ENCODE results near the gene SETD1A.

Gene SETD1A

DNA sequence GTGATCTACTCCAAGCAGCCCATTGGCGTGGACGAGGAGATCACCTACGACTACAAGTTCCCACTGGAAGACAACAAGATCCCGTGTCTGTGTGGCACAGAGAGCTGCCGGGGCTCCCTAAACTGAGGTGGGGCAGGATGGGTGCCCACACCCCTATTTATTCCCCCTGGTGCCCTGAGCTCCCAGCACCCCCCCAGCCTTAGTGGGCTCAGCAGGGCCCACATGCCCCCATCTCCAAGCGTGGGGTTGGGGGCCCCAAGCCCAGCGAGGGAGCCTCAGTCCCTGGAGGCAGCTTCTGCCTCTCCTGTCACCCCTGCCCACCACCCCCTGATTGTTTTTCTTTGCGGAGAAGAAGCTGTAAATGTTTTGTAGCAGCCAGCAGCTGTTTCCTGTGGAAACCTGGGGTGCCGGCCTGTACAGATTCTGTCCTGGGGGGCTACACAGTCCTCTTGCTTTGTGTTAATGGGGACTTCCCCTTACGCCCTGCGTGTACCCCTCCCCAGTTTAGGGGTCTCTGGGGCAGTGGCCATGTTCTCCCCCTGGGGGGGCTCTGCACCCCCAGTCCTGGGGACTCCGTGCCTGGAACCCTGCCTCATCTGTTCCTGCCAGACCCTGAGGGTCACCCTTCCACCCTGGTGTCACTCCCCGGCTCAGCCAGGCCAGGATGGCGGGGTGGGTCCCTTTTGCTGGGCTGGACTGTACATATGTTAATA lies 26.5 kb downstream of the SETD1A start:
- no peak for DNase-seq

DNA sequence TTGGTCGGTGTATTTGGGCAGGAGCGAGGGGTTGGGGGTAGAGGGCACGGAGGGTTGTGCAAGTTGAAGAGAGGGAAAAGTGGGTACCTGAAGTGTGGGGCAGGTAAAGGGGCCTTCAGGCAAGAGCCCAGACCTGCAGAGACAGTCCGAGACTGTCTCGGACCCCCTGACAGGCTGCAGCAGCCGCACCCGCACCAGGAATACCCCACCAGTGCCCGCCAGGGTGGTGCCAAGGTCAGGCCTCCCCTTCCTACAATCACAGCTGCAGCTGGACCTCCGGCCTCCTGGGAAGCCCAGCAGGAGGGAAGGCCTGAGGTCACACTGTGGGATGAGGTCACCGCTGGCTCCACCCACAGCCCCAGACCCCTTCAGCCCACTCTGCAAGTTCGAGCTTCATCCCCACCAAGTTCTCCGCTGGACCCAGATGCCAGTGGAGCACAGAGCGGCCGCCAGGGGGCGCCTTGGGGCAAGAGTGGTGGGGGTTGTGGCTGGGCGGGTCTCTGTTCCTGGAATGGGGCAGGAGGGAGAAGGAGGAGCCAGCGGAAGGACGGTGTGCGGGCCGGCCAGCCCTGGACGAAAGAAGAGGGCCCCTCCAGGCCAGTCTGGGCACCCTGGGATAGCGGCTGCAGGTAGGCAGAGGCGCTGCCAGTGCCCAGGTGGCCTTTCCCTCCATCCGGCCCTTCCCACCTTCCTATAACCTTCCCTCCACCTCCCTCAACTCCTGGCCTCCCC lies 27.3 kb downstream of the SETD1A start, which contains the start of gene HSD3B7:
HSD3B7 (plus strand) TSS at position 539 of the 732 bp plus-strand sequence. CDS start 452 bp downstream, outside the sequence.
- peak; percentile 91 for DNase-seq

DNA sequence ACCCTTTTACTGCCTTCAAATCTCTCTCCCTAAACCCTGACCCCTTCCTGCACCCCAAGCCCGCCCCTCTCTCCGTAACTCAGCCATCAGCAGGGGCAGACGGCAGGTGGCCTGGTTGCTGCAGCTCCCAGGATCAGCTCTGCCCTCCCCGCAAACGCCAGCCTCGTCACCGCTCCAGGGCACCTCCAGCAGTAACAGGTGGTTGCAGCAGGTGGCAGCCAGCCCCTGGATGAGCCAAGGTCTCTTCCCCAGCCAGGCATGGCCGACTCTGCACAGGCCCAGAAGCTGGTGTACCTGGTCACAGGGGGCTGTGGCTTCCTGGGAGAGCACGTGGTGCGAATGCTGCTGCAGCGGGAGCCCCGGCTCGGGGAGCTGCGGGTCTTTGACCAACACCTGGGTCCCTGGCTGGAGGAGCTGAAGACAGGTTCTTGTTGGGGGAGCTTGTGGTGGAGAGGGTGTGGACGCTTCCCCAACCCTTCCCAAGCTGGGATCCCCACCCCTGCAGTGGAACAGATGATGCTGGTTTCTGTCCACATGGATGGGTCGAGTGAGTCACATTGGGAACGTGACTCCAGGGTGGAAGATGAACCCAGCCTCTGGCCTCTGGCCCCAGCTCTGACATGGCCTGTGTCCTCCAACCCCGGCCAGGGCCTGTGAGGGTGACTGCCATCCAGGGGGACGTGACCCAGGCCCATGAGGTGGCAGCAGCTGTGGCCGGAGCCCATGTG lies 28.0 kb downstream of the SETD1A start:
- no peak for DNase-seq

DNA sequence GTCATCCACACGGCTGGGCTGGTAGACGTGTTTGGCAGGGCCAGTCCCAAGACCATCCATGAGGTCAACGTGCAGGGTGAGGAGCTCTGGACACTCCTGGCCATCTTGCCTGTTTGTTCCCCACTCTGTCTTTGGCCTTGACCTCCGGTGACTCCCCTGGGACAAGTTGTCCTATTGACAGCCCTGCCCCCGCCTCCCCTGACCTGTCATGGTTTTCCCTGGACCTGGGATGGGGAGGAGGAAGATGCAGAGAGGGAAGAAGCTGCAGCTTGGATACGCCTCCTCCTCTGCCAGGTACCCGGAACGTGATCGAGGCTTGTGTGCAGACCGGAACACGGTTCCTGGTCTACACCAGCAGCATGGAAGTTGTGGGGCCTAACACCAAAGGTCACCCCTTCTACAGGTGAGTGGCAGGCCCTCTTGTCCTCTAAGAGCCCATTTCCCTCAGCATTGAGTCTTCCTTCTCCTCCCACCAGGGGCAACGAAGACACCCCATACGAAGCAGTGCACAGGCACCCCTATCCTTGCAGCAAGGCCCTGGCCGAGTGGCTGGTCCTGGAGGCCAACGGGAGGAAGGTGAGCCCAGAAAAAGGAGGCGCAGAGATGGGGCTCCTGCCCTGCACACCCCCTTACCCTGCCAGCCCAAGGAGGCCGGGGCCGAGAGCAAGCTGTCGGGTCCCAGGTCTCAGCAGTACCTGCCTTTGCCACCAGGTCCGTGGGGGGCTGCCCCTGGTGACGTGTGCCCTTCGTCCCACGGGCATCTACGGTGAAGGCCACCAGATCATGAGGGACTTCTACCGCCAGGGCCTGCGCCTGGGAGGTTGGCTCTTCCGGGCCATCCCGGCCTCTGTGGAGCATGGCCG lies 28.8 kb downstream of the SETD1A start:
- DNase-seq = no peak

DNA sequence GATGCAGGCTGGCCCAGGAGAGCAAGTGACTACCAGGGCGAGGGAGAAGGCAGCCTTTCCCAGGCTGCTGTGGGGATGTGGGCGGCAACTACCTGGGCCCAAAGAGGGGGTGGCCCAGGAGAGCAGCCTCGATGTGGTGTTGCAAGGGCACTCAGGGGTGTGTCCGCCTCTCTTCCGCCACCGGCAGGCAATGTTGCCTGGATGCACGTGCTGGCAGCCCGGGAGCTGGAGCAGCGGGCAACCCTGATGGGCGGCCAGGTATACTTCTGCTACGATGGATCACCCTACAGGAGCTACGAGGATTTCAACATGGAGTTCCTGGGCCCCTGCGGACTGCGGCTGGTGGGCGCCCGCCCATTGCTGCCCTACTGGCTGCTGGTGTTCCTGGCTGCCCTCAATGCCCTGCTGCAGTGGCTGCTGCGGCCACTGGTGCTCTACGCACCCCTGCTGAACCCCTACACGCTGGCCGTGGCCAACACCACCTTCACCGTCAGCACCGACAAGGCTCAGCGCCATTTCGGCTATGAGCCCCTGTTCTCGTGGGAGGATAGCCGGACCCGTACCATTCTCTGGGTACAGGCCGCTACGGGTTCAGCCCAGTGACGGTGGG lies 30.1 kb downstream of the SETD1A start:
- no peak for DNase-seq

DNA sequence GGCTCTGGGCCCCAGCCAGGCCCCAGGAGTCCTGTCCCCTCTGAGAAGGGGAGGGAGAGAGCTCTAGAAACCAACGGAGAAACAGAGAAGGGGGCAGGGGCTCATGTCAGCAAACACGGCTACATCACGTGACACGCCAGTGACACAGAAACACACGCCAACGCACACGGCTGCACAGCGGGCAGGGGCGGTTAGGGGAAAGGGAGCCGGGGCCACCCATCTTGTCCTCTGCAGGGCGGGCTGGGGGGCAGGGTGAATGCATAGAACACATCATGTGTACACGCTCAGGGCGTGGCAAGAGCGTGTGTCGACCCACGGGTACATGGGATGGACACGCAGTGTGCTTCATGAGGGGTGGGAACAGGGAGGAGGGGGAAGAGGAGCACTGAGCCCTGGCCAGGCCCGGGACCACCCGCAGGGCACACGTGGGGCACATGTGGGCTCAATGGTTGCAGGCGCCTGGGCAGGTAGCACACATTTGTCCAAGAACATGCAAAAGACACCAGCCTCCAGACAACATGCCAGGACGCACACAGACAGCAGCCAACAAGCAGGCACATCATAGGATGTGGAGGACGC lies 32.0 kb downstream of the SETD1A start:
- DNase-seq = no peak

DNA sequence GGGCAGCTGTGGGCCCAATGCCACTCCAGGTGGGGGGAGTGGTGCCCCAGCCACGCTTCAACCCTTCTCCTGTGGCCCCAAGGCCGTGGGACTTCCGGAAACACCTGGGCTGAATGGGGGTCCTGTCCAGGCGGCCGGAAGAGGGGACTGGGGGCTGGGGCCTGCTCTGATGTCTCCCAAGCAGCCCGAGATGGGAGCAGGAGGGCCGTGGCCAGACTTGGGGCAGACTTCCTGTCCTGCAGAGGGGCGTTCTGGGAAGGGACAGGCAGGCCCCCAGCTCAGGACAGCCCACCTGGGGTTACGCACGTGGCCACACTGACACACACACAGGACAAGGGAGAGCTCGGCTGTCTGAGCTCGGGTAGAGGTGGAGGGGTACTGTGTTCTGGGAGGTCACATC lies 32.6 kb downstream of the SETD1A start:
- no peak for DNase-seq

DNA sequence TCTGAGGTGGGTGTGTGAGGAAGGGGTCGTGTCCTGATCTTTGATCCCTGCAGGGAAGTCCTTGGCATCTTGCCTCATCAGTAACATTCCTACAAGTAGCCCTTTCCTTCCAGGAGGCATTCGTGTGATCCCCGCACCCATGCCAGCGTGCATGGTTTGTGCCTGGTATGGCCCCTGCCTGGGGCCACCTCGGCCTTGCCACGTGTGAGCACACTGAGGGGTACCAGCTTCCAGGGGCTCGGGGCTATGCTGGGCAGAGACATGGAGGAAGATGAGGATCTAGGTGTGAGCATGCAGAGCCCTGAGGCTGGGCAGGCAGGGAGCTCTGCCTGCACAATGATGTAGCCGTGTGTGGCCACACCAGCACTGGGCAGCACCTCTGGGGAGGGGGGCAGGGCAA lies 33.5 kb downstream of the SETD1A start:
- no peak for DNase-seq

DNA sequence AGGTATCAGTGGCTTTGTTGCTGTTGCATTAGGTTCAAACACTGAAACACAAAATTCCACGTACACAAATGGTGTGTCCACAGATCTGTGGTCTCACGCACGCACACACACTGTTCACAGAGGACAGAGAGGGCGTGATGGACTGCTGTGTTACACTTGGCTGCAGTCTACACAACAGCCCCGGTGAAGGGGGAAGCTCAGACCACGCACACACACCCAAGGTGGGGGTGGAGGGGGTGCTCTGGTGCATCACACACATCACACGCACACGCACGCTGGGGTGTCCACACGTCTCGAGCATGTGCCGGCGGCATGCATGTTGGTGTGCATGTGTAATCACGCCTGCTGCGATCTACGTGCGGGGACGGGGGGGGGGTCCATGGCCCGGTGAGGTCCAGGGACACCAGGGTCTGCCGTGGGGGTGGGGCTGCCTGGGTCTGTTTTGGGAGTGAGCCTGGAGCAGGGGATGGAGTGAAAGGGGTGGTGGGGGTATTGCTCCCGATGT lies 34.8 kb downstream of the SETD1A start:
- DNase-seq = no peak

DNA sequence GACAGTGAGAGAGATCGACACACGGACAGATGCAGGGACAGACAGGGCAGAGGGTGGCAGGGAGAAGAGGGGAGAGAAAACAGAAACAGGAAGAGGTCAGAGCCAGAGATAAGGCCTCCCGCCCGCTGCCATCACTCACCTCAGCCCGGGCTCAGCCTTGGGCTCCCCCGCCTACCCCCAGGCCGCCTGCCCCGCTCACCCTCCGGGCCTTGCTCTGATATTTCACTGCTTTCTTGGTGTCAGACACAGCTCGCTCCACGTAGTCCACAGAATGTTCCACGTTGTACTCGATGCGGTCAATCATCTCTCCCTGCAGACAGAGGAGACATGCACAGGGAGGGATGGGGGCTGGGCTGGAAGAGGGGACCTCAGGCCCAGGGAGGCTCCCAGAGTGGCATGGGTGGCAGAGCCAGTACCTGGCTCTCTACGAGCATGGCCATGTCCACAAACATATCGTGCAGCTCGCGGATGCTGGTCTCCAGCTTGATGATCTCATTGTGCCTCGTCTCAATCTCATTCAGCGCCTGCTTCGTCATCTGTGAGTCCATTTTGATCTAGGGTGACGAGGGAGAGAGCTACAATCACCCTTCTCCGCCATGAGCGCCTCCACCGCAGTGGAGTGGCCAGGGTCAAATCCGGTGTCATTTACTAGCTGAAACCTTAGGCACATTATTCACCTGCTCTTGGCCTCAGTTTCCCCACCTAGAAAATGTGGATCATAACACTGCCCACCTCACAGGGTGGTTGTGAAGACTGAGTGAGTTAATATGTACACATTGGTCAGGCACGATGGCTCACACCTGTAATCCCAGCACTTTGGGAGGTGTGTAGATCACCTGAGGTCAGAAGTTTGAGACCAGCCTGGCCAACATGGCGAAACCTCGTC lies 35.6 kb downstream of the SETD1A start:
- no peak for DNase-seq

DNA sequence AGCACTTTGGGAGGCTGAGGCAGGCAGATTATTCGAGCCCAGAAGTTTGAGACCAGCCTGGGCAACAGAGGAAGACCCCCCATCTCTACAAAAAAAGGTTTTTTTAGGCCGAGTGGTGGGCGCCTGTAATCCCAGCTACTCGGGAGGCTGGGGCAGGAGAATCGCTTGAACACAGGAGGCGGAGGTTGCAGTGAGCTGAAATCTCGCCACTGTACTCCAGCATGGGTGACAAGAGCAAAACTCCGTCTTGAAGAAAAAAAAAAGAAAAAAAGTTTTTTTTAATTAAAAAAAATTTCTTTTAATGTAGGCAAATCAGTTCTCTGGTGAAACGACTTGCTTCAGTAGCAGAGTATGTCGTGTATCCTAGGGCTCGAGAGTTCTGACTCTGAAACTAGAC lies 38.4 kb downstream of the SETD1A start:
- no peak for DNase-seq

DNA sequence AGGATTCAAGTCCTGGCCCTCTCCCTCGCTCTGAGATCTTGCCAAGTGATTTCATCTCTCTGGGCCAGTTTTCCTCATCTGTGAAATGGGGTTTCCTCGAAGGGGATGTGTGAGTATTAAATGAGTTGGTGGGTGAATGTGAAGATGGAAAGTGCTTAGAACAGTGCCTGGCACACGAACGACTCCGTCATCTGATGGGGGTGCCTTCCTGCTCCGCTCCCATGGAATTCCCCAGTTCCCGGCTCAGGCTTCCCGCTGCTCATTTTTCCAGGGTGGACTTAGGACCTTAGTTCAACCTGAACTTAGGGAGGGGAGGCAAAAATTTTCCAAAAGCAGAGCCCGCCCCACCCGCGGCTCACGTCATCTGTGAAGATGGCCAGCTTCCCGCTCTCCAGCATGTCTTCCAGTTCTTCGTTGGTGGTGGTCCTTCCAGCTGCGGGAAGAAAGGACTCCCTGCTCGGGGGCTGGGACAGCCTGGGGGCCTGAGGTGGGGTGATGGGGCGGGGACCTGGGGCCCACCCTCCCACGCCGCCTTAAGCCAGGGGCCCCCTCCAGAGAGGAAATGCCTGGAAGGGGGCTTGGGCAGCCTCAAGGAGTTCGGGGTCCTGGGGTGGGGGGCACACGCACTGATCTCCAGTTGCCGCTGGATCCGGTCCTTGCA lies 38.9 kb downstream of the SETD1A start:
- no peak for DNase-seq

DNA sequence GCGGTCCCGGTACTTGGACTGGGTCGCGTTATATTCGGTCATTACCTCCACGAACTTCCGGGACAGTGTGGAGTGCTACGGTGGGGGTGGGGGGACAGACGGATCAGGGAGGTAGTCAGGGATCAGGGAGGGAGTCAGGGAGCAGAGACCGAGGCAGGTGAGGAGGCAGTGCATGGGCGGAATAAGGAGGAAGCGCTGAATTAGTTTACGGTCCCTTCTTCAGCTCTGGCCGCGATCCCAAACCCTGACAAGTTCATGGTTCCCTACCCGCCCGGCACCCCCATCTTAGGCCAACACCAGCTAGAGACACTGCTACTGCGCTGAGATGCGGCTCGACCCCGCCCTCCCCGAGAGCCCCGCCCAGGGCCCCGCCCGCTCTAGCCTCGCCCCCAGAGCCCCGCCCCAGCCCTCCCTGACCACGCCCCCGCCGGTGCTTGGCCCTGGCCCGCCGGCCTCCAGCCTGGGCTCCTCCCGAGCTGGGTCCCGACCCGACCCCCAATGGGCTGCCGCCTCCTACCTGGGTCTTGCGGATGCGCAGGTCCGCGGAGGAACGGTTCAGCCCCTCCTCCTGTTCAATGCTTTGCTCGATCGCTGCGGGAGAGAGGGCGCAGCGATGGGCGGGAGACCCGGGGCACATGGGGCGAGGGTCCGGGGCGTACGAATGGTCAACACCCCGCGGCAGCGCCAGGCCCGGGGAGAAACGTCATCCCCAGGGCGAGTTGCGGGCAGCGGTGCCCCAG lies 39.6 kb downstream of the SETD1A start:
- peak; percentile 77 for DNase-seq

DNA sequence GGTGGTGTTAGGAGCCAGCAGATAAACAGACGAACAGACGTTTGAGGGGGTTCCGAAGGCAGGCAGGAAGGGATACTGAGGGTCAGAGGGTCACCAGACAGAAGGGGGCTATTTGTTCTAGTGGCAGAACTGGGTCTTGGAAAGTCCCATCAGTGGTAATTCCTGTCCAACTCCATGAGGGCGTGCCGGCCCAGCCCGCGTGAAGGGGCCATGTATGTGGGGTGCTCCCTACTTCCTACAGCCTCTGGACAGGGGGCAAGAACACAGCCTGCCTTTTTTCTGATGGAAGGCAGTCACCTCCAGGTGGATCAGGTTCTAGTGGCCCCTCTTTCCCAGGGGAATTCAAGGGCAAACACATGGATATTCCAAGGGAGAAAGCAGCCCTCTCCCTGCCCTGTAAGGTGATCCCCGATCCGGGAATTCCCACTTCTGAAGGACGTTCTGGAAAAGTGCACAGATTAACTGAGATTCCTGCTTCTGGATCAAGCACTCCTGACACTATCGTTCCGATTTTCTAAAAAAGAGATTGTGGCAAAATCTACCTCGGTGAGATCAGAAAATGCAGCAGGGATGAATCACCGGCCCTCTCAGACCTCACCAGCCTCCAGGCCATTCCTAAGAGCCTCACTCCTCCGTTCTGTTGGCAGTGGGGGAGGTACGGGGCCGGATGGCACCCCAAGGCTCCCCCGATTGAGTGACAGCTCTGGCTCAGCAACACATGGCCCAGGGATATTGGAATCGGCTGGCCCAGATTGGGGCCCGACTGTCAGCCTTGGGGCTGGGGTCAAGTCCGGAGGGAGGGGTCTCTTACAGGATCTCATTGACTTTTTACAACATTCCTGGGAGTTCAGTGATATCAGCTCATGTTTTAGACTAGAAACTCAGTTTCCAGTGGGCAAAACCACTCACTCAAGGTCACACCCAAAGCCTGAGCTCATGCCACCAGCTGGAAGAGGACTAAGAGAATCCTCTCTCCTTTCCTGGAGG lies 40.5 kb downstream of the SETD1A start:
- no peak for DNase-seq

DNA sequence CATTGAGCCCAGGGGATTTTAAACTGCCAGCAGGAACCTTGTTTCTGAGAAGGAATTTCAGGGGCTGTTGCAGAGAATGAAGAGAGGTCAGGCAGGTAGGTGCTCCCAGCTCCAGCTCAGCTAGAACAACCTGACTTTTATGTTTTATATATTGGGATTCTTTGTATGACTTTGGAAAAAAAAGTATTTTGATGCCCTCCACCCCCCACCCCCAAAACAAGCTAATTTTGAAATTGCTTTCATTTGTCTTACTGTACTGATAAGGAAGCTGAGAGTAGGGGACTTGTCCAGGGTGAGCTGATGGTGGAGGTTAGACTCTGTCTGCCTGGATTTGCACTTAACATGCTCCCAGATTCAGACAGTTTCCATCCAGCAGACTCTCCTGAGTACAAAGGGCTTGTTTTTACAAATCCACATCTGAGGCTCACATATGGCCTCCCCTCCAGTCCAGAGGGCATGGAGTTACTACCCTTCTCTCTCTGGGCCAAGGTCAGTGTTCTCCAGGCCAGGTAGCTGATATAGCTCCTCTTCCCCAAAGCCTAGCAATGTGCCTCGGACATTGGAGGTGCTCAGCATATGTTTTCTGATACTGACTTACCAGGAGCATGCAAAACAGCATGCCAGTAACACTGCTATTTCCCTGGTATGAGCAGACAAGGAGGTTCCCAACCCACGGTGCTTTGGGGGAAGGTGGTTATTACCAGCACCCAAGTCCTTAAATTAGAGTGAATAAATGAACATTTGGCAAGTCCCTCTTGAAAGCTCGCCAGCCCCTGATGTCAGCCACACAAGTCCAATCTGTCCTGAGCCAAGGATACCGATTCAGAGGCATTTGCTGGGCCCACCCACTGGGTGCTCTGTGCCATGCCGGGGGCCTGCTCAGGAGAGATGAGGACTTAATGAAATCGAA lies 41.6 kb downstream of the SETD1A start:
- no peak for DNase-seq

DNA sequence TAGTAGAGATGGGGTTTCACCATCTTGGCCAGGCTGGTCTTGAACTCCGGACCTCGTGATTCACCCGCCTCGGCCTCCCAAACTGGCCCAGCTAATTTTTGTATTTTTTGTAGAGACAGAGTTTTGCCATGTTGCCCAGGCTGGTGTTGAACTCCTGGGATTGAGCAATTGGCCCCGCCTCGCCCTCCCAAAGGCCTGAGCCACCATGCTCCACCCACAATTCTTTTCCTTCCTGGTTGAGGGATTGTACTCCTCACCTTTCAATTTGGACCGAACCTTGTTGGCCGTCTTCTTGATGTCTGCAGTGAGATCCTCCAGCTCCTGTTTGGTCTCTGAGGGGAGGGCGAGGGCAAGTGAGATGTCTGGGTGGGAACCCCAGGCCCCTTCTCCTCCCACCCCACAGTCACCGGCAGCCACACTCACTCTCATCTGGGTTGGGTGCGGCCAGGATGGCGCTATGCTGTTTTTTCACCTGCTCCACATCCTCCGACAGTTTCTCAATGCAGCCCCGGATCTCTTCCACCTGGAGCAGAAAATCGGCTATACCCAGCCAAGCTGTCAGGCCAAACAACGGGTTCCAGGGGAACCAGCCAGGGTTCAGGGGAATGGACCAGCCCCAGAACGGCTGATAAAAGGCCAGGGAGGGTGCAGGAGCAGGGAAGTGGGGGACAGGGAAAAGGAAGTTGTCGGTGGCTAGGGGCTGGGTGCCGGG lies 43.3 kb downstream of the SETD1A start:
- DNase-seq = no peak

Measured in activated CD4-positive, CD25-positive, alpha-beta regulatory T cell treated with anti-CD3 and anti-CD28 coated beads, Interleukin-2, amount 50 U/mL, for 72 hours (primary cell).